SK-N-SH (cell line): ENCODE data around the gene ZNF664. TPM values are rescaled to one million over a fixed set of nuclear protein-coding genes. Genes with fewer than 3 reads are reported as not detected.

Experiments
- CTCF ChIA-PET: fragments of 300-600, 350-600 bp; formaldehyde crosslinking; extraction: SDS; loops from one replicate; lab custom pipeline; 2021; lab: Yijun Ruan, JAX
- POLR2A ChIA-PET: fragments of 350-600 bp; sonication (Branson Sonifier 250); formaldehyde crosslinking; extraction: SDS; loops from one replicate; lab custom pipeline; 2020; ENCODE audit warnings: antibody characterized with exemption, inconsistent platforms; lab: Yijun Ruan, JAX
- DNase-seq: peaks from one replicate; pipeline ENCODE4 v3.0.0; 2012
- H2AFZ ChIP-seq: fragments of 200-600 bp; sonication (generic); 2 replicates; pipeline ENCODE4 v1.8.1; 2016; ENCODE audit warnings: antibody characterized with exemption, mild to moderate bottlenecking, low read depth
- H3F3A ChIP-seq: fragments of 200-600 bp; sonication (generic); replicated peaks from 2 replicates; pipeline ENCODE3; 2016; ENCODE audit warnings: antibody characterized with exemption, mild to moderate bottlenecking; ENCODE audit not compliant: insufficient read depth
- H3K27ac ChIP-seq, 2 experiments: fragments of 200-500 bp in 1 of 2; fragments of 200-600 bp in 1 of 2; sonication (Bioruptor generic) in 1 of 2; sonication (generic), shearing (Covaris generic) in 1 of 2; 2 replicates each; pipeline versions ENCODE4 v1.5.1 to v1.6.1; 2014 to 2016; ENCODE audit warnings: low read depth in 2 of 2, inconsistent platforms in 1 of 2, low read length in 1 of 2, mild to moderate bottlenecking in 1 of 2, mixed read lengths in 1 of 2
- H3K27me3 ChIP-seq: fragments of 200-600 bp; sonication (generic), shearing (Covaris generic); 2 replicates; pipeline ENCODE4 v1.6.1; 2016; ENCODE audit warnings: mixed run types; ENCODE audit not compliant: insufficient read depth
- H3K36me3 ChIP-seq, 2 experiments: fragments of 200-500 bp in 1 of 2; fragments of 200-600 bp in 1 of 2; sonication (Bioruptor generic) in 1 of 2; sonication (generic) in 1 of 2; replicated peaks in 1 of 2; 2 replicates each; pipeline versions ENCODE3 to v1.5.1; 2014 to 2016; ENCODE audit warnings: low read length in 1 of 2, mild to moderate bottlenecking in 1 of 2; ENCODE audit not compliant: insufficient read depth in 2 of 2, control insufficient read depth in 1 of 2
- H3K4me1 ChIP-seq, 2 experiments: fragments of 200-500 bp in 1 of 2; fragments of 200-600 bp in 1 of 2; sonication (Bioruptor generic) in 1 of 2; sonication (generic), shearing (Covaris generic) in 1 of 2; 2 replicates each; pipeline versions ENCODE4 v1.5.1 to v1.6.1; 2014 to 2016; ENCODE audit warnings: low read depth in 1 of 2, low read length in 1 of 2, mixed run types in 1 of 2; ENCODE audit not compliant: insufficient read depth in 2 of 2, control insufficient read depth in 1 of 2
- H3K4me2 ChIP-seq: fragments of 200-600 bp; sonication (generic), shearing (Covaris generic); 2 replicates; pipeline ENCODE4 v1.6.1; 2017; ENCODE audit warnings: mixed run types
- H3K4me3 ChIP-seq, 2 experiments: fragments of 200-500 bp in 1 of 2; fragments of 200-600 bp in 1 of 2; sonication (Bioruptor generic) in 1 of 2; sonication (generic), shearing (Covaris generic) in 1 of 2; 2 replicates each; pipeline versions ENCODE4 v1.5.1 to v1.8.1; 2014 to 2016; ENCODE audit warnings: low read depth in 2 of 2, inconsistent platforms in 1 of 2, low read length in 1 of 2, mild to moderate bottlenecking in 1 of 2, mixed read lengths in 1 of 2, moderate library complexity in 1 of 2
- H3K79me2 ChIP-seq: fragments of 200-600 bp; sonication (generic); 2 replicates; pipeline ENCODE4 v1.8.1; 2017; ENCODE audit warnings: mild to moderate bottlenecking; ENCODE audit not compliant: insufficient read depth
- H3K9ac ChIP-seq: fragments of 200-600 bp; sonication (generic); 2 replicates; pipeline ENCODE4 v1.6.1; 2017; ENCODE audit warnings: mixed run types
- H3K9me2 ChIP-seq: fragments of 200-600 bp; sonication (generic); 2 replicates; pipeline ENCODE4 v1.6.1; 2017; ENCODE audit warnings: mixed run types
- H3K9me3 ChIP-seq: fragments of 200-600 bp; sonication (generic); 2 replicates; pipeline ENCODE4 v1.6.1; 2017; ENCODE audit warnings: mixed run types, mild to moderate bottlenecking, moderate library complexity
- H4K20me1 ChIP-seq: fragments of 200-600 bp; sonication (generic); 2 replicates; pipeline ENCODE4 v1.6.1; 2017; ENCODE audit warnings: mild to moderate bottlenecking, mixed run types; ENCODE audit not compliant: insufficient read depth
- CHD2 ChIP-seq: fragments of 150-350 bp; IDR thresholded peaks from 2 replicates; pipeline ENCODE4 v1.6.1; 2018; ENCODE audit warnings: low read length; ENCODE audit not compliant: partially characterized antibody
- FOXJ3 ChIP-seq: sonication (generic); formaldehyde crosslinking; IDR thresholded peaks from 2 replicates; pipeline ENCODE4 v1.5.1; 2020; ENCODE audit warnings: mild to moderate bottlenecking, missing genetic modification reagents
- GATA2 ChIP-seq: sonication (generic); formaldehyde crosslinking; IDR thresholded peaks from 2 replicates; pipeline ENCODE4 v1.5.0; 2020; ENCODE audit warnings: mild to moderate bottlenecking, missing genetic modification reagents
- MEF2A ChIP-seq: IDR thresholded peaks from 2 replicates; pipeline ENCODE4 v1.4.0; 2012; ENCODE audit warnings: low read depth, borderline replicate concordance
- MXI1 ChIP-seq: IDR thresholded peaks from 2 replicates; pipeline ENCODE4 v1.6.1; 2012; ENCODE audit warnings: mild to moderate bottlenecking, low read depth, low read length, improper control_type of control experiment
- NFIC ChIP-seq: IDR thresholded peaks from 2 replicates; pipeline ENCODE4 v1.4.0; 2012; ENCODE audit warnings: borderline replicate concordance
- PBX3 ChIP-seq: IDR thresholded peaks from 2 replicates; pipeline ENCODE4; 2012
- RAD21 ChIP-seq: IDR thresholded peaks from 2 replicates; pipeline ENCODE4 v1.6.1; 2012; ENCODE audit warnings: mild to moderate bottlenecking, low read length
- RFX5 ChIP-seq: IDR thresholded peaks from 2 replicates; pipeline ENCODE4 v1.6.1; 2012; ENCODE audit warnings: mild to moderate bottlenecking, improper control_type of control experiment, low read length
- SMC3 ChIP-seq: IDR thresholded peaks from 2 replicates; pipeline ENCODE4 v1.6.1; 2012; ENCODE audit warnings: low read depth, low read length, improper control_type of control experiment
- TAF1 ChIP-seq: IDR thresholded peaks from 2 replicates; pipeline ENCODE4 v1.6.1; 2012; ENCODE audit warnings: low read depth, mild to moderate bottlenecking, low read length, moderate library complexity, borderline replicate concordance
- TCF12 ChIP-seq: IDR thresholded peaks from 2 replicates; pipeline ENCODE4 v1.4.0; 2012
- TEAD4 ChIP-seq: IDR thresholded peaks from 2 replicates; pipeline ENCODE4 v1.4.0; 2012; ENCODE audit warnings: mild to moderate bottlenecking, borderline replicate concordance; ENCODE audit not compliant: insufficient read depth
- WGBS: methylation state at CpG from one replicate; pipeline ENCODE4 v1.1.6; 2017; ENCODE audit warnings: low lambda C conversion rate; 5-methylcytosine and 5-hydroxymethylcytosine counted together
- polyA plus RNA-seq, 3 experiments: library from polyadenylated mRNA; depleted of rRNA; stranded (reverse); fragments of >200 nt; gene quantifications; 2 replicates each; pipeline ENCODE4 v1.2.3, GENCODE V29; 2012
- TF ChIP-seq, protein P1 (sequence below): fragments of 150-350 bp; IDR thresholded peaks from 2 replicates; pipeline ENCODE4 v1.6.1; 2017; ENCODE audit warnings: antibody characterized with exemption, low read length, low read depth, borderline replicate concordance

Gene ZNF664
- polyA plus RNA-seq, 1 of the 3 experiments (the other 2 are of a cell fraction), result 34.9 TPM

DNA sequence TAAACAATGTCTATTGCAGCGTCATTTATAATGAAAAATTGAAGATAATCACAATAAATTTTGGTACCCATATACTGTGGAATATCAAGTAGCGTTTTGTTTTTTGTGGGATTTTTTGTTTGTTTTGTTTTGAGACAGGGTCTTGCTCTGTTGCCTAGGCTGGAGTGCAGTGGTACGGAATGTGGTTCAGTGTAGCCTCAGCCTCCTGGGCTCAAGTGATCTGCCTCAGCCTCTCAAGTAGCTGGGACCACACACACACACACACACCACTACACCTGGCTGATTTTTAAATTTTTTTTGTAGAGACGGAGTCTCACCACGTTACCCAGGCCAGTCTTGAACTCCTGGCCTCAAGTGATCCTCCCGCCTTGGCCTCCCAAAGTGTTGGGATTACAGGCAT, 6.6 kb downstream of the ZNF664 start:
- no peaks in the 10 kb centered on the region for H3K27me3 ChIP-seq
- no peak overlapping the region for H3K4me2 ChIP-seq
- H3K4me1 ChIP-seq, result peaks cover 5 to 7% of the 10 kb centered on the region in 2 experiments; a peak in 3 of 4 replicates
- ChIA-PET POLR2A (no interaction called here), CTCF (interaction anchor here (1.6 kb wide), 1 partner anchor 64 kb away, joined by 3 read pairs; no protein-coding TSS in a partner anchor)
- H3K9ac ChIP-seq, result no peak overlapping the region
- H3K9me3 ChIP-seq, result no peaks in the 10 kb centered on the region
- no peak overlapping the region for H3K4me3 ChIP-seq
- DNase-seq, result no peak
- WGBS, result 96% methylated on average over 6 of the region's 6 CpGs
- TF ChIP-seq TAF1, result no peak
- TF ChIP-seq FOXJ3 (CRISPR knock-in tag), result no peak
- TF ChIP-seq, protein P1, sequence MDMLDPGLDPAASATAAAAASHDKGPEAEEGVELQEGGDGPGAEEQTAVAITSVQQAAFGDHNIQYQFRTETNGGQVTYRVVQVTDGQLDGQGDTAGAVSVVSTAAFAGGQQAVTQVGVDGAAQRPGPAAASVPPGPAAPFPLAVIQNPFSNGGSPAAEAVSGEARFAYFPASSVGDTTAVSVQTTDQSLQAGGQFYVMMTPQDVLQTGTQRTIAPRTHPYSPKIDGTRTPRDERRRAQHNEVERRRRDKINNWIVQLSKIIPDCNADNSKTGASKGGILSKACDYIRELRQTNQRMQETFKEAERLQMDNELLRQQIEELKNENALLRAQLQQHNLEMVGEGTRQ, result no peak
- no peak for TF ChIP-seq MXI1
- TF ChIP-seq PBX3, result no peak
- no peak for TF ChIP-seq TEAD4
- no peak for TF ChIP-seq SMC3
- no peak for TF ChIP-seq RAD21
- TF ChIP-seq MEF2A, result no peak
- no peak for TF ChIP-seq NFIC
- TF ChIP-seq GATA2, result no peak
- peaks cover 20% of the 10 kb centered on the region for H4K20me1 ChIP-seq
- H3K36me3 ChIP-seq, result peaks cover 42 to 53% of the 10 kb centered on the region in 2 experiments
- H3K27ac ChIP-seq, result no peak overlapping the region
- peaks cover 8% of the 10 kb centered on the region for H3F3A ChIP-seq
- no peak overlapping the region for H2AFZ ChIP-seq
- peaks cover 88% of the 10 kb centered on the region for H3K79me2 ChIP-seq
- no peaks in the 10 kb centered on the region for H3K9me2 ChIP-seq

- ChIA-PET POLR2A (no interaction called here), CTCF (interaction anchor here (1.6 to 2.8 kb wide), 3 partner anchors 10 to 81 kb away, joined by 4 to 21 read pairs (median 10); no protein-coding TSS in a partner anchor)
- Histone ChIP-seq H3K27me3 (no peaks in the 10 kb centered on the region), H3K9ac (no peak overlapping the region), H3K9me3 (no peaks in the 10 kb centered on the region), H3K9me2 (no peaks in the 10 kb centered on the region), H3K4me3 (no peak overlapping the region), H3K27ac (no peak overlapping the region), H2AFZ (no peak overlapping the region), H3K4me2 (no peak overlapping the region), H4K20me1 (peaks cover 16% of the 10 kb centered on the region), H3F3A (peaks cover 8% of the 10 kb centered on the region), H3K79me2 (peaks cover 84% of the 10 kb centered on the region), H3K36me3 (peaks cover 29 to 49% of the 10 kb centered on the region in 2 experiments), H3K4me1 (peaks cover 0 to 8% of the 10 kb centered on the region in 2 experiments; a peak in 1 of 4 replicates)
- no peak for TF ChIP-seq RFX5
- TF ChIP-seq CHD2, result no peak
- no peak for TF ChIP-seq TCF12
- TF ChIP-seq SMC3, result no peak
- WGBS, result 95% methylated on average over 7 of the region's 7 CpGs
- DNase-seq, result no peak
Measured at GRCh38 chr12:123982269-123982668, 9.3 kb downstream of the ZNF664 start.
